ENCODE data around the gene SYNDIG1L.

DNA sequence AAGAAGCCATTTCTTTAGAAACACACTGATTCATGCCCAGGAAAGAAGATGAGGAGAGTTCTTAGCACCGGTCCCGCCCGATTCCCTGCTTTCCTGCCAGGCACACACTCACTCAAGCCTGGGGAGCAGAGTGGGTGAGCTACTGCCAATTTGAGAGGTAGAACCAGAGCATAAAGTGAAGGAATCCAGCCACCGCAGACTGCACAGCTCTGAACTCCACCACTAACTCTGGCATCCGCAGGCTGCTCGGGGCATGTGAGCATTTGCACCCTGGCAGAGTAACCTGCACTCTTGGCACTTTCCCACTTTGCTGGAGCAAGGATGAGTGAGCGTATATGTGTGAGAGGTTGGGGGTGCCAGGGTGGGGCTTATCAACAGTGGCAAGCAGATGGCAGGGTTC is 4.0 kb upstream of the SYNDIG1L start:
- TF ChIP-seq, protein P1, sequence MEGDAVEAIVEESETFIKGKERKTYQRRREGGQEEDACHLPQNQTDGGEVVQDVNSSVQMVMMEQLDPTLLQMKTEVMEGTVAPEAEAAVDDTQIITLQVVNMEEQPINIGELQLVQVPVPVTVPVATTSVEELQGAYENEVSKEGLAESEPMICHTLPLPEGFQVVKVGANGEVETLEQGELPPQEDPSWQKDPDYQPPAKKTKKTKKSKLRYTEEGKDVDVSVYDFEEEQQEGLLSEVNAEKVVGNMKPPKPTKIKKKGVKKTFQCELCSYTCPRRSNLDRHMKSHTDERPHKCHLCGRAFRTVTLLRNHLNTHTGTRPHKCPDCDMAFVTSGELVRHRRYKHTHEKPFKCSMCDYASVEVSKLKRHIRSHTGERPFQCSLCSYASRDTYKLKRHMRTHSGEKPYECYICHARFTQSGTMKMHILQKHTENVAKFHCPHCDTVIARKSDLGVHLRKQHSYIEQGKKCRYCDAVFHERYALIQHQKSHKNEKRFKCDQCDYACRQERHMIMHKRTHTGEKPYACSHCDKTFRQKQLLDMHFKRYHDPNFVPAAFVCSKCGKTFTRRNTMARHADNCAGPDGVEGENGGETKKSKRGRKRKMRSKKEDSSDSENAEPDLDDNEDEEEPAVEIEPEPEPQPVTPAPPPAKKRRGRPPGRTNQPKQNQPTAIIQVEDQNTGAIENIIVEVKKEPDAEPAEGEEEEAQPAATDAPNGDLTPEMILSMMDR (IDR thresholded peaks at IDR 0.05; ENCODE audit: low read depth, low read length, missing input control), result no peak
- TF ChIP-seq RAD21 (IDR thresholded peaks at IDR 0.05) (no peak), SP1 (IDR thresholded peaks at IDR 0.05) (no peak), YY1 (IDR thresholded peaks at IDR 0.05) (no peak), TAF1 (conservative IDR thresholded peaks at IDR 0.05) (no peak)
- TF ChIP-seq, protein P2, sequence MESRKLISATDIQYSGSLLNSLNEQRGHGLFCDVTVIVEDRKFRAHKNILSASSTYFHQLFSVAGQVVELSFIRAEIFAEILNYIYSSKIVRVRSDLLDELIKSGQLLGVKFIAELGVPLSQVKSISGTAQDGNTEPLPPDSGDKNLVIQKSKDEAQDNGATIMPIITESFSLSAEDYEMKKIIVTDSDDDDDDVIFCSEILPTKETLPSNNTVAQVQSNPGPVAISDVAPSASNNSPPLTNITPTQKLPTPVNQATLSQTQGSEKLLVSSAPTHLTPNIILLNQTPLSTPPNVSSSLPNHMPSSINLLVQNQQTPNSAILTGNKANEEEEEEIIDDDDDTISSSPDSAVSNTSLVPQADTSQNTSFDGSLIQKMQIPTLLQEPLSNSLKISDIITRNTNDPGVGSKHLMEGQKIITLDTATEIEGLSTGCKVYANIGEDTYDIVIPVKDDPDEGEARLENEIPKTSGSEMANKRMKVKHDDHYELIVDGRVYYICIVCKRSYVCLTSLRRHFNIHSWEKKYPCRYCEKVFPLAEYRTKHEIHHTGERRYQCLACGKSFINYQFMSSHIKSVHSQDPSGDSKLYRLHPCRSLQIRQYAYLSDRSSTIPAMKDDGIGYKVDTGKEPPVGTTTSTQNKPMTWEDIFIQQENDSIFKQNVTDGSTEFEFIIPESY (IDR thresholded peaks at IDR 0.05), result no peak
- TF ChIP-seq, protein P3, sequence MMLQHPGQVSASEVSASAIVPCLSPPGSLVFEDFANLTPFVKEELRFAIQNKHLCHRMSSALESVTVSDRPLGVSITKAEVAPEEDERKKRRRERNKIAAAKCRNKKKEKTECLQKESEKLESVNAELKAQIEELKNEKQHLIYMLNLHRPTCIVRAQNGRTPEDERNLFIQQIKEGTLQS (IDR thresholded peaks at IDR 0.05), result no peak
- TF ChIP-seq, protein P4, sequence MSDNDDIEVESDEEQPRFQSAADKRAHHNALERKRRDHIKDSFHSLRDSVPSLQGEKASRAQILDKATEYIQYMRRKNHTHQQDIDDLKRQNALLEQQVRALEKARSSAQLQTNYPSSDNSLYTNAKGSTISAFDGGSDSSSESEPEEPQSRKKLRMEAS (IDR thresholded peaks at IDR 0.05), result no peak
